Liver (tissue), 2 donors: ENCODE results near the gene SGCD.

Source experiments
- CTCF ChIP-seq: fragments of 150-350 bp; IDR thresholded peaks from 2 replicates; pipeline ENCODE4 v1.5.1; 2017; ENCODE audit warnings: improper control_type of control experiment, low read depth, low read length; ENCODE audit not compliant: missing input control
- MAX ChIP-seq: IDR thresholded peaks from 2 replicates; pipeline ENCODE4 v1.6.1; 2016; ENCODE audit warnings: antibody characterized with exemption
- donor health status: healthy.

DNA sequence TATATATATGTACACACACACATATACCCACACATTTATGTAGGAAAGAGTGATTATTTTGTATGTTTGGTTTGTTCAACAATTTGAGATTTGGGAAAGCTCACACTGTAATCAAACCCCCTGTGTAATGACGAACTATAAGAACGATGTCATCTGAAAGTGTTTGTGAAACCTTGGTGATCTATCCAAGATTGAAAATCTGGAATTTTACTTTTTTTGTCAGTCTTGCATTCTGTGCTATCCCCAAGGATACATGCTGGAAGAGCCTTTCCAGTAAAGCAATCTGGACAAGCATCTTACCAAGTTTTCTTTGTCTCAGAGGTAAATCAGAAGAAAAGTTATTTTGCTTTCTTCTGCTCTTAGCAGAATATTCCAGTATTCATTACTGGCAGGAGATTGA, 23.3 kb downstream of the SGCD start:
- TF ChIP-seq CTCF (no peak), MAX (no peak)
